ENCODE measurements around the gene PTPRN.
A peak's percentile ranks its signal among the peaks of the same experiment; 100 is the strongest.

The PTPRN gene

DNA sequence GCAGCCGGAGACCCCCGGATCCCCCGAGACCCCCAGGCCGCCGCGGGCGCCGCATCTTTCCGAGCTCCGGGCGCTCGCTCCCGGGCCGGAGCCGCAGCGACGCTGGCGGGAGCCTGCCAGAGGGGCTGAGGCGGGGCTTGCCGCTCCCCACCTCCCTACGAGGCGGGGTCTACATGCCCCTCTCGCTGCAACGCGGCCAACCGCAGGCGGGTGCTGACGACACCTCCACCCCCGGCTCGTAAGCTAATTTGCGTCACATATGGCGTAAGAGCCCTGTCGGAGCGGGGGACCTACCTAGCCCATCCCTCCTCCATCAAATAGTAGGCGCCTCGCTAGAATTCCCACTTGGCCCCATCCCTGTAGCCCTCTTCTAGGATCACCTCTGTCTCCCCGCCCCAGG is at the start of gene PTPRN:
TSS of gene PTPRN (minus strand) at position 124 of the 400 bp plus-strand sequence. CDS start at position 55, 69 bp downstream.
- in situ Hi-C loops (cut with MboI; ENCODE audit: low sequenced_read_pairs) = no loop called here
- H3K4me1 ChIP-seq = no peaks in the 10 kb centered on the region
- DNase-seq (ENCODE audit: low spot score in 2 of 2) = no peak
- no peak within 1 kb of the TSS for H3K4me3 ChIP-seq
- H3K9me3 ChIP-seq = no peaks in the 10 kb centered on the region; the same call in 1 of the 2 replicates
- peaks cover 15% of the 10 kb centered on the region for H3K27me3 ChIP-seq (ENCODE audit: low read depth)
- no peaks in the 10 kb centered on the region for H3K36me3 ChIP-seq (replicated peaks)

DNA sequence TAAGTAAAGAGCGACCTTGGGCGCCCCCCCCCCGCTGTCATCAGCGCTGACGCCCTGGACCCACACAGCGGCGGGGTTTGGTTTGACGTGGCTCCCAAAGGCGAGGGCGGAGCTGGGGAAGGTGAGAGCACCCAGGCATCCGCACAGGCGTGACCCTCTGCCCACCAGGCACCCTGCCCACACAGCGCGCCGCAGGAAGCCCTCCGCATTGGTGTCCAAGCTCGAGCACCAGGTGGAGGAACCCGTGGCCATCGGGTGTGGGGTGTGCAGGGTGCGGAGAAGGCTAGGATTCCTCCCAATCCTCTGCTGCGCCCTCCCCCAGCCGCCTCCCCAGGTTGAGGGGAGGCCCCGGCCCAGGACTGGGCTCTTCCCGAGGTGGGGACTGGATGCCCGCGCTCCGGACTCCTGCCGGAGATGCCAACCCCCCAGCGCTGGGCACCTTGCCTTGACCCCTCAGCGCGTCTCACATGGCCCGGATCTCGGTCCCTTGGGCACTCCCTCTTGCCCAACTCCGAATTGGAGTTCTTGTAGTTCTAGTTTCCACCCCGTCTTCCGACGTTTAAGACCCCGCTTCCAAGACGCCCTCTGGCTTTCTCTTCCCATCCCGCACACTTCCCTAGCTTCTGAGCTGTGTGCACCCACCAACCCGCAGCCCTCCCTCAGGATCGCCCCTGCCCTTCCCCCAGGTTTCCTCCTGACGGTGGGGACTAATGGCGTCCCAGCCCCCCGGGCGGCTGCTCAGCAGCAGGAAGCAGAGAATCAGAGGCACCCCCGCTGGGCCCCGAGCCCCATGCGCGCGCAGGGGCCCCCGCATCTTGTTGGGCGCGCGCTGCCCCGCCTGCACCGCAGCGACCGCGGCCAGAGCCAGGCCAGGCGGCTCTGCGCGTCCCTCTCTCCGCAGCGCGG is 49.2 kb upstream of the PTPRN start:
- no peaks in the 10 kb centered on the region for H3K9me3 ChIP-seq
- H3K4me1 ChIP-seq = no peaks in the 10 kb centered on the region
- DNase-seq (ENCODE audit: low spot score in 2 of 2) = no peak
- in situ Hi-C loops (cut with MboI; ENCODE audit: low sequenced_read_pairs) = no loop called here
- H3K36me3 ChIP-seq (replicated peaks) = no peaks in the 10 kb centered on the region
- H3K4me3 ChIP-seq = no peak overlapping the region
- H3K27me3 ChIP-seq (ENCODE audit: low read depth) = peaks cover 55% of the 10 kb centered on the region

DNA sequence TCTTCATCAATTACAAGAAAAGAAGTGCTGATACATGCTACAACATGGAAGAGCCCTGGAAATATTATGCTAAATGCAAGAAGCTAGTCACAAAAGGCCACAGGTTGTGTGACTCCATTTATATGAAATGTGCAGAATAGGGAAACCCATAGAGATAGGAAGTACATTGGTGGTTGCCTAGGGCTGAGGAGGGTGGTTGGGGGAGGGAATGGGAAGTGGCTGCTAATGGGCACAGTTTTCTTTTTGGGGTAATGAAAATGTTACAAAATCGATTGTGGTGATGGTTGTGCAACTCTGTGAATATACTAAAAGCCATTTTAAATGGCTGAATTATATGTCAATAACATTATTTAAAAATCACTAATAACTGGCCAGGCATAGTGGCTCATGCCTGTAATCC is 47.6 kb upstream of the PTPRN start:
- no peak overlapping the region for H3K4me3 ChIP-seq
- in situ Hi-C loops (cut with MboI; ENCODE audit: low sequenced_read_pairs) = no loop called here

DNA sequence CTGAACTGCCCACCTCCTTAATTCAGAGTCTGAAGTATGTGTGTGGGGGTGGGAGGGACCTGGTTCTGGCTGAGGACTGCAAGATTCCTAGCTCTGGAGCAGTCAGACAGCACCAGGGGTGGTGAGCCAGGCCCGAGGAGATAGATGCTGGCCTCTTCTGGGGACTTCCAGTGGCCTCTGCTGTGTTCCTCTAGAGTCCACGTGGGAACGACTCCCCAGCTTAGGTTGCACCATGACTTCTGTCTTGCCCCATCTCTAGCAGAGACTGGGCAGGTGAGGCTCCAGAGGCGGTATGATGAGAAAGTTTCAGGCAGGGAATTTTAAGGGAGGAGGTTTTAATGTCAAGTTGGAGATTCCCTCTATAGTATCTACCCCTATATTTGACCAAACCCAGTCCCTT is 45.4 kb upstream of the PTPRN start:
- in situ Hi-C loops (cut with MboI; ENCODE audit: low sequenced_read_pairs) = no loop called here
- peaks cover 47% of the 10 kb centered on the region for H3K27me3 ChIP-seq (ENCODE audit: low read depth)
- H3K4me3 ChIP-seq = no peak overlapping the region
- H3K4me1 ChIP-seq = no peaks in the 10 kb centered on the region
- H3K36me3 ChIP-seq (replicated peaks) = no peaks in the 10 kb centered on the region
- H3K9me3 ChIP-seq = no peaks in the 10 kb centered on the region
- no peak for DNase-seq (ENCODE audit: low spot score in 2 of 2)

More for the DNA sequence above, 47.6 kb upstream of the PTPRN start:
- Histone ChIP-seq H3K9me3 (no peaks in the 10 kb centered on the region), H3K4me1 (no peaks in the 10 kb centered on the region), H3K27me3 (ENCODE audit: low read depth) (peaks cover 55% of the 10 kb centered on the region), H3K36me3 (replicated peaks) (no peaks in the 10 kb centered on the region)
- no peak for DNase-seq (ENCODE audit: low spot score in 2 of 2)

DNA sequence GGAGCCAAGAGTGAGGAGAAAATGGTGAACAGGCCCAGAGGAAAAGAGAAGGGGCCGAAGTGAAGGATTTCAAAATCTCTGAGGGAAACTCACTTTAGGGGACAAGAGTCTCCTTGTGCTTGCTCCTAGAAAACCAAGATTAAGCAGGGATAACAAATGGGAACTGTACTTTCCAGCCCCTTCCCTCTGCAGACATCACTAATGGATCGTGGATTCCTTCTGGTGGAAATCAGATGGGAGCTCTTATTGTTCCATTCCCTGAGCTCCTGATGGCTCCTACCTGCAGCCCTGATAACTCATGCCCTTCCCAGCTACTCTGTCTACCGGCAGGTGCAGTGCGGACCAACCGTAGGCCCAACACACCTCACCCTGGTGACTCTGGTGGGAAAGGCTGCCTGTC is 43.9 kb upstream of the PTPRN start:
- no peak for DNase-seq (ENCODE audit: low spot score in 2 of 2)
- Histone ChIP-seq H3K4me3 (no peak overlapping the region), H3K27me3 (ENCODE audit: low read depth) (peaks cover 33% of the 10 kb centered on the region), H3K36me3 (replicated peaks) (no peaks in the 10 kb centered on the region), H3K9me3 (no peaks in the 10 kb centered on the region), H3K4me1 (no peaks in the 10 kb centered on the region)
- in situ Hi-C loops (cut with MboI; ENCODE audit: low sequenced_read_pairs) = no loop called here

DNA sequence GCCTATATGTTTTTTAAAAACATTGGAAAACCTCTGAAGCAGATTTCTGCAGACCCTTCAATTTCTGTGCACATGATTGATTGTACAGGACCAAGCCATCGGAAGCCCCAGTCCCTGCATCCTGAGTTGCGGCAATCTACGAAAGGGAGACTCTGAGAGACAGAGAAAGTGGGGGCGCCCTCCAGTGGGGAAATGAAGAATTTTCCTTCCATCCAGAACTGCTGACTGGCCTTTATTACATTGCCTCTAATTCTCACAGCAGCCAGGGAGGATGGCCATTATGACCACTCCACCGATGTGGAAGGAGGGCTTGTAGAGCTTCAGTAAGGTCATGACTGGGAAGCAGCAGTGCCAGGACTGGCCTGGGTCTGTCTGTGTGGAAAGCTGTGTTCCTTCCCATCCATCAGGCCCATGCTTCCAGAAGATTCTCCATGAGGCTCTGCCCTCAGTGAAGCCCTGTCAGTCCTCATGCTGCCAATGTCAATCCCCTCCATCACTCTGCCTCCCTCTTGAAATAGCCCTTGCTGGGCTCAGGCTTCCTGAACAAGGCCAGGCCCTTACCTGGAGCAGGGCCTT is 43.3 kb upstream of the PTPRN start:
- H3K9me3 ChIP-seq = no peaks in the 10 kb centered on the region
- in situ Hi-C loops (cut with MboI; ENCODE audit: low sequenced_read_pairs) = no loop called here
- peak; percentile 31 to 84 for DNase-seq (ENCODE audit: low spot score in 2 of 2)
- peaks cover 27% of the 10 kb centered on the region for H3K27me3 ChIP-seq (ENCODE audit: low read depth)
- no peak overlapping the region for H3K4me3 ChIP-seq
- no peaks in the 10 kb centered on the region for H3K36me3 ChIP-seq (replicated peaks)
- no peaks in the 10 kb centered on the region for H3K4me1 ChIP-seq

DNA sequence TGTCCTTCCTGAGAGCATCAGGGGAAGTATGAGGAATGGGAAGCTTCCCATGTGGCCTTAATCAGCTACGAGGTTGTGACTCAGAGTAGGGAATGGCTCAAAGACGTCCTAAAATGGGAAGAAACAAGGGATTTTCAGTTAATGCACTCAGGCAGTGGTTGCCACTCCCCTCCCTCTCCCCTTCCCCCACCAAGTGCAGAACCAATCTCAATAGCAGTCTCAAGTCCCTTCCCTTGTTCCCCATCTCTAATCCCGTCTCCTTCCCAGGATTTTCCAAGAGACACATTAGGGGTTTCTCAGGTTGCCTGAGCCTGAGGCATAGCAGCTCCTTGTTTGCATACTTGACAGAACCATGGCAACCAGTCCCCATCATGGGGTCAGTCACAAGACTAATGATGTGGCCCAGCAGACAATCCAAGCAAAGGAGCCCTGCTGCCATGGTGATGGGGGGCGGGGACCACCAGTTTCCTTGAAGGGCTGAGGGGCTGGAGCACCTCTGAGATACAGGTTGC is 41.6 kb upstream of the PTPRN start:
- Histone ChIP-seq H3K36me3 (replicated peaks) (no peaks in the 10 kb centered on the region), H3K4me3 (no peak overlapping the region), H3K9me3 (no peaks in the 10 kb centered on the region), H3K4me1 (no peaks in the 10 kb centered on the region), H3K27me3 (ENCODE audit: low read depth) (peaks cover 9% of the 10 kb centered on the region)
- DNase-seq (ENCODE audit: low spot score in 2 of 2) = peak in 1 of 2 experiments; percentile 22
- in situ Hi-C loops (cut with MboI; ENCODE audit: low sequenced_read_pairs) = no loop called here

DNA sequence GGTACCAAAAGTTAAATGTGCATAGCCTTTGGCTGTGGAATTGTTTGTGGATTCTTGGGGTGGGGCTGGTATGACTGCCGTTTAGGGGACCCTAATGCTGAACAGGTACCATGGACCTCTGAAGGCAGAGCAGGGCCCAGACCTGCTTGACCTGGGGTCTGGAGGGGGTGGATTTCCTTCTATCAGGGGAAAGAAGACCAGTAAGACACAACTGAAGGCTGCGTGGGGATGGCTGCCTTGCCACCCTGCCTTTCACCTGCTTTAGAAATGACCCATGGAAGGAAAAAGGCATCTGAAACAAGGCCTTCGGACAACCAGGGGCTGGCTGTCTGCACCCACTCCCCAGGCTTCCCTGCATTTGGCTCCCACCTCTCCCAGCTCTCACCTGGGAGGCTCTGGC is 41.0 kb upstream of the PTPRN start:
- no peak for DNase-seq (ENCODE audit: low spot score in 2 of 2)
- H3K36me3 ChIP-seq (replicated peaks) = no peaks in the 10 kb centered on the region
- no peaks in the 10 kb centered on the region for H3K4me1 ChIP-seq
- no peaks in the 10 kb centered on the region for H3K9me3 ChIP-seq
- peaks cover 4% of the 10 kb centered on the region for H3K27me3 ChIP-seq (ENCODE audit: low read depth)
- in situ Hi-C loops (cut with MboI; ENCODE audit: low sequenced_read_pairs) = no loop called here
- H3K4me3 ChIP-seq = no peak overlapping the region

DNA sequence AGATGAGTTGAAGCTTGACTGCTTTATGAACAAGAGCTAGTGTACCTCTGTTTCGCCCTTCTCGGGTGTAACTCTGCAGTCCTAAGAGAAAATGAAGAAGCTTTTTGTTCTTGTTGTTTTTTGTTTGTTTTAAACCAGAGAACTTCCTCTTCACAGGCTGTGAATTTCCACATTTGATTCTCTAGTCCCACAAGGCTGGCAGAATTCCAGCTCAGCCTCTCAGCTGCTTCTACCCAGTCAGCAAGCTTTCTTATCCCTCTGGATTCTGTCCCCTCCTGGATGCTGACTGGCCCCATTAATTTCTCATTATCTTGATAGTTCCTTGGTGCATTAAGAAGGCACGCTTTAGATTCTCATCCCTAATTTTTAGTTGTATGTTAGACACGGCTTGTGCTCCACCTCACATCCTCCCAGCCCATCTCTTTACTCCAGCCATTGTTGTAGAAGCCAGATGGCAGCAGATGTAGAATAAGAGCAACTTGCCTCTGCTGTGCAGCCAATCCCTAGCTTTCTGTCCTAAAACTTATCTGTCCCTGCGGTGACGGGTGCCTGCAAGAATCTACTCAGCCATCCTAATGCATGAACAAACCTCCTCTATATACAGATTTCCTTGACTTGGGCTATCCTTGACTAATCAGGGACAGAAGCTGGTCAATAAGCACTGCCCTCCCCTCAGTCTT is 35.7 kb upstream of the PTPRN start:
- Histone ChIP-seq H3K27me3 (ENCODE audit: low read depth) (peaks cover 21% of the 10 kb centered on the region; the same call in 1 of the 2 replicates), H3K9me3 (no peaks in the 10 kb centered on the region), H3K4me1 (no peaks in the 10 kb centered on the region), H3K36me3 (replicated peaks) (no peaks in the 10 kb centered on the region), H3K4me3 (no peak overlapping the region)
- DNase-seq (ENCODE audit: low spot score in 2 of 2) = no peak
- in situ Hi-C loops (cut with MboI; ENCODE audit: low sequenced_read_pairs) = no loop called here

DNA sequence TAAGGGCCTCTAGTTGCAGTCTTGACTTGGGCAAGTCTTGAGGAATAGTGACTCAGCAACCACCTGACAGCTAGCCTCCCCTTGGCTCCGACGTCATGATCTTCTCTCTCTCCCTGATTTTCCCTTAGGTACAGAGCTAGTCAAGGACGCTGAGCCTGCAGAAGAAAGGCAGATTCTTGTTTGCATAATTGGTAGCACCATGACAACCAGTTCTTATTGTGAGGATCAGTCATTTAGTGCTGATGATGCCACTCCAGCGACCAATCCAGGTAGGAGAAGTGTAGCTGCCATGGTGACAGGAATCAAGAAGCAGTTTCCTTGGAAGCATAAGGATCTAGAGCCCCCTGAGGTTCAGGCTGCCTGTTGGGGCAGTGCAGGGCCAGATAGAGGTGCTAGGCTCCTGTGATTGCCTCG is 26.2 kb upstream of the PTPRN start:
- Histone ChIP-seq H3K9me3 (no peaks in the 10 kb centered on the region), H3K36me3 (replicated peaks) (no peaks in the 10 kb centered on the region), H3K4me1 (no peaks in the 10 kb centered on the region), H3K4me3 (no peak overlapping the region), H3K27me3 (ENCODE audit: low read depth) (peaks cover 20% of the 10 kb centered on the region)
- no peak for DNase-seq (ENCODE audit: low spot score in 2 of 2)
- in situ Hi-C loops (cut with MboI; ENCODE audit: low sequenced_read_pairs) = no loop called here

DNA sequence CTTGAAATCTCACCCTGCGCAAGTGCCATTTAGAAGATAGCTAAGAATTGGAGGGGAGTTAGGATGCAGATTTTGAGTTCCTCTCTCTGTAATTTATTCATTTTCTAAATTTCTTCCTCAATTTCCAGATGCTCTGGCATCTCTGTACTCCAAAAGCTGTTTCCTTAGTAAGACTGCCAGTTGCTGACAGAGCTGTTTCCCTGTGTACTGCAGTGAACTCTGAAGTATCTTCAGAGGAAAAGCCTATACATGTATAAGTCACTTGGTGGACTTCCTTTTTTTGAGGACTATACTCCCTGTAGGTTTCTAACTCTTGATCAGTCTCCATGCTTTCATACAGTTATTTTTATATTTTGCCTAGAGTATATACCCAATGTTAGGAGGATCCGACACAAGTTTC is 24.9 kb upstream of the PTPRN start:
- Histone ChIP-seq H3K4me1 (no peaks in the 10 kb centered on the region), H3K27me3 (ENCODE audit: low read depth) (peaks cover 14% of the 10 kb centered on the region), H3K36me3 (replicated peaks) (no peaks in the 10 kb centered on the region), H3K9me3 (no peaks in the 10 kb centered on the region), H3K4me3 (no peak overlapping the region)
- no peak for DNase-seq (ENCODE audit: low spot score in 2 of 2)
- in situ Hi-C loops (cut with MboI; ENCODE audit: low sequenced_read_pairs) = no loop called here

DNA sequence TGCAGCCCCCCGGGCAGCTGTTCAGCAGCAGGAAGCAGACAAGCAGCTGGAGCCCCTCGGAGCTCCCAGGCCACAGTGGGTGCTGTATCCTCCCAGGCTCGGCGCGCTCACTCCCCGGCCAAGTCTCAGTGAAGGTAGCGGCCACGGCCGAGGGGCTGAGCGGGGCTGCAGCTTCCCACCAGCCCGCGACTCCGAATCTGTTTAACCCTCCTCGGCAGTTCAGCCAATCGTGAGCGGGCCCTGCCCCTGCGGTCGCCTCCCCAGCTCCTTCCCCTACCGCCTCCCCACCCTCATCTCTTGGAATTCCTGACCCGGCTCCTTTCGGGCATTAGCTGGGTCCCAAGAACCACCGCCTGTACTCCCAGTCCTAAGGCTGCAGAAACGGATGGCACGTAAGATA is 23.3 kb upstream of the PTPRN start, which contains the start of gene RESP18:
TSS of gene RESP18 (minus strand) at position 203 of the 400 bp plus-strand sequence.
- in situ Hi-C loops (cut with MboI; ENCODE audit: low sequenced_read_pairs) = no loop called here
- no peak for DNase-seq (ENCODE audit: low spot score in 2 of 2)

DNA sequence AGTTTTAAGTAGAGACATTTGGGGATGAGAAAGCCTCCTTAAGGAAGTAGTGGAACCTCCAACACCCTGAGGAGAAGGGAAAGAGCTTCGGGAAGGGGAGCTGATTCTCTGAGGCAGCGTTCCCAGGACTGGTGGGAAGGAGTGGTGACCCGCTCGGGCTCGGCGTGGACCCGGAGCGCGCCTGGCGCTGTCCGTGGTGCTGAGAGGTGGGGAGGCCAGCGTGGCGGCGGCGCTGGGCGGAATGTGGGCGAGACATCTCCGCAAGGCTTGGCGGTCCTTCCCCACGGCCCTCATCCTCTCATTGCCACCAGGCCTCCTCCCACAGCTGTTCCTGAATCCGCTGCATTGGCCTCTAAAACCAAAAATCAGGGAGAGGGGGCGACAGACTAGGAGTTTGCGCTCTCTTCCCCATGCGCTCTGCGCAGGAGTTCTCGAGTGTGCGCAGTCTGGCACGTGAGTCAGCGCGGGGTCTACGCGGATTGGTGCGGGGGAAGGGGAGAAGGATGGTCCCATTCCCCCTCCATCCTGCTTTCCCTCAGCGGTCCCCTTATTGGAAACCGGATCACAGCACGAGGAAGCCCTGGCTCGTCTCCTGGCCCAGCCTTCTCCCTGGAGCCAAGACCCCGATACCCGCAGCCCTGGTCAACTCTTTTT is 22.5 kb upstream of the PTPRN start:
- Histone ChIP-seq H3K36me3 (replicated peaks) (no peaks in the 10 kb centered on the region), H3K27me3 (ENCODE audit: low read depth) (peaks cover 12% of the 10 kb centered on the region), H3K4me1 (no peaks in the 10 kb centered on the region), H3K4me3 (no peak overlapping the region), H3K9me3 (no peaks in the 10 kb centered on the region)
- peak in 1 of 2 experiments; percentile 67 for DNase-seq (ENCODE audit: low spot score in 2 of 2)
- in situ Hi-C loops (cut with MboI; ENCODE audit: low sequenced_read_pairs) = no loop called here

More for the DNA sequence above, 23.3 kb upstream of the PTPRN start, which contains the start of gene RESP18:
- no peaks in the 10 kb centered on the region for H3K4me1 ChIP-seq
- peaks cover 12% of the 10 kb centered on the region for H3K27me3 ChIP-seq (ENCODE audit: low read depth)
- no peaks in the 10 kb centered on the region for H3K36me3 ChIP-seq (replicated peaks)
- no peak within 1 kb of the TSS for H3K4me3 ChIP-seq
- no peaks in the 10 kb centered on the region for H3K9me3 ChIP-seq

All from HAP-1 (cell line).